ENCODE results near the gene HINT3. TPM values are rescaled to one million over a fixed set of nuclear protein-coding genes. Genes with fewer than 3 reads are reported as not detected.
A peak's percentile ranks its signal among the peaks of the same experiment; 100 is the strongest.

The HINT3 gene
- total RNA-seq, 1 experiment from 2014 or later: 12.7 TPM

DNA sequence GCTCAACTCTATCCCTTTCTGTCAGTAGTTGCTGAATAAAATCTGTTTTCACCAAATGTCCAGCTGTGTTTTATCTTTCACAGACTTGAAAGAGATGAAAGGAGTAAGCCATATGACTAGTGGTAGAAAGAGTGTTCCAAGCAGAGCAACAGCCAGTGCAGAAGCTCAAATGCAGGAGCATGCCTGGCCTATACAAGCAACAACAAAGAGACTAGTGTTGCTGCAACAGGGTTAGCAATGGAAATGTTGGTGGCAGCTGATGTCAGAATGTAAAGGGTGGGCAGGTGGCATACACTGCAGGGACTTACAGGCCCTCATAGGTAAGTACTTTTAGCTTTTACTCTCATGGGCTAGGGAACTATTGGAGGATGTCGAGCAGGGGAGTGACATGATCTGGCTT lies 5.2 kb upstream of the HINT3 start (continued):
- TF ChIP-seq, protein P1, sequence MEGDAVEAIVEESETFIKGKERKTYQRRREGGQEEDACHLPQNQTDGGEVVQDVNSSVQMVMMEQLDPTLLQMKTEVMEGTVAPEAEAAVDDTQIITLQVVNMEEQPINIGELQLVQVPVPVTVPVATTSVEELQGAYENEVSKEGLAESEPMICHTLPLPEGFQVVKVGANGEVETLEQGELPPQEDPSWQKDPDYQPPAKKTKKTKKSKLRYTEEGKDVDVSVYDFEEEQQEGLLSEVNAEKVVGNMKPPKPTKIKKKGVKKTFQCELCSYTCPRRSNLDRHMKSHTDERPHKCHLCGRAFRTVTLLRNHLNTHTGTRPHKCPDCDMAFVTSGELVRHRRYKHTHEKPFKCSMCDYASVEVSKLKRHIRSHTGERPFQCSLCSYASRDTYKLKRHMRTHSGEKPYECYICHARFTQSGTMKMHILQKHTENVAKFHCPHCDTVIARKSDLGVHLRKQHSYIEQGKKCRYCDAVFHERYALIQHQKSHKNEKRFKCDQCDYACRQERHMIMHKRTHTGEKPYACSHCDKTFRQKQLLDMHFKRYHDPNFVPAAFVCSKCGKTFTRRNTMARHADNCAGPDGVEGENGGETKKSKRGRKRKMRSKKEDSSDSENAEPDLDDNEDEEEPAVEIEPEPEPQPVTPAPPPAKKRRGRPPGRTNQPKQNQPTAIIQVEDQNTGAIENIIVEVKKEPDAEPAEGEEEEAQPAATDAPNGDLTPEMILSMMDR (IDR thresholded peaks at IDR 0.05 in 2 of 3, conservative IDR thresholded peaks at IDR 0.05 in 1 of 3; ENCODE audit: borderline replicate concordance in 1 of 3, insufficient read depth in 1 of 3, low read depth in 2 of 3, low read length in 2 of 3): no peak
- TF ChIP-seq, protein P2, sequence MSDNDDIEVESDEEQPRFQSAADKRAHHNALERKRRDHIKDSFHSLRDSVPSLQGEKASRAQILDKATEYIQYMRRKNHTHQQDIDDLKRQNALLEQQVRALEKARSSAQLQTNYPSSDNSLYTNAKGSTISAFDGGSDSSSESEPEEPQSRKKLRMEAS (IDR thresholded peaks at IDR 0.05): no peak
- TF ChIP-seq SRF (IDR thresholded peaks at IDR 0.05; ENCODE audit: low read depth): no peak
- TF ChIP-seq, protein P3, sequence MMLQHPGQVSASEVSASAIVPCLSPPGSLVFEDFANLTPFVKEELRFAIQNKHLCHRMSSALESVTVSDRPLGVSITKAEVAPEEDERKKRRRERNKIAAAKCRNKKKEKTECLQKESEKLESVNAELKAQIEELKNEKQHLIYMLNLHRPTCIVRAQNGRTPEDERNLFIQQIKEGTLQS (IDR thresholded peaks at IDR 0.05): no peak

- Histone ChIP-seq H2AFZ (ENCODE audit: low read depth, low read length, poor library complexity, severe bottlenecking) (no peak overlapping the region), H3K9me2 (ENCODE audit: insufficient read depth) (no peaks in the 10 kb centered on the region), H3K27ac (ENCODE audit: low read depth, low read length) (no peak overlapping the region), H3K4me2 (ENCODE audit: low read length) (no peak overlapping the region), H3K9me3 (ENCODE audit: control insufficient read depth in 1 of 2, insufficient read depth in 1 of 2, low read depth in 1 of 2, low read length in 2 of 2) (no peaks in the 10 kb centered on the region), H3K79me2 (ENCODE audit: insufficient read depth, low read length) (peaks cover 4% of the 10 kb centered on the region), H3K4me1 (ENCODE audit: control insufficient read depth in 1 of 2, insufficient read depth in 2 of 2, low read length in 2 of 2) (peaks cover 8 to 15% of the 10 kb centered on the region in 2 experiments; a peak in 3 of 4 replicates), H4K20me1 (ENCODE audit: insufficient read depth) (no peaks in the 10 kb centered on the region), H3K4me3 (replicated peaks in 1 of 2; ENCODE audit: low read depth in 1 of 2, low read length in 2 of 2) (no peak overlapping the region), H3K27me3 (ENCODE audit: insufficient read depth, low read length) (no peaks in the 10 kb centered on the region), H3K36me3 (ENCODE audit: control insufficient read depth in 1 of 2, insufficient read depth in 2 of 2, low read length in 2 of 2) (no peaks in the 10 kb centered on the region), H3K9ac (ENCODE audit: low read length) (no peak overlapping the region)
- BruUV-seq (replicated peaks): no TSS peak
- POLR2A ChIA-PET: no interaction called here
- 0 out of 2 replicates have a peak, but pooled peaks have one; percentile 23 for ATAC-seq
- intact Hi-C loops (cut with micrococcal nuclease): loop anchor here (1.0 kb wide), 1 partner anchor 95 kb away; no protein-coding TSS in a partner anchor
- CTCF ChIA-PET: interaction anchor here (1.2 to 1.9 kb wide), 4 partner anchors 12 to 163 kb away, joined by 3 to 10 read pairs (median 4); partner anchors contain the start of gene NCOA7
- RAD21 ChIA-PET (ENCODE audit: low non-redundant PET in 1 of 2, low total read pairs in 2 of 2, uncharacterized antibody in 2 of 2, unreplicated experiment in 2 of 2): no interaction called here
- no peak for TF ChIP-seq CEBPB (IDR thresholded peaks at IDR 0.05; ENCODE audit: low read depth)
- TF ChIP-seq RAD21 (IDR thresholded peaks at IDR 0.05; ENCODE audit: low read depth): peak; percentile 65
- no peak for TF ChIP-seq EZH2phosphoT487 (IDR thresholded peaks at IDR 0.05; ENCODE audit: borderline replicate concordance)
- TF ChIP-seq CBX3 (IDR thresholded peaks at IDR 0.05; ENCODE audit: low read depth): 0 out of 2 replicates have a peak, but pooled peaks have one; percentile 15
- TF ChIP-seq SIN3A (IDR thresholded peaks at IDR 0.05; ENCODE audit: low read depth): no peak
- no peak for TF ChIP-seq ZFX (IDR thresholded peaks at IDR 0.05)
- no peak for TF ChIP-seq YY1 (IDR thresholded peaks at IDR 0.05; ENCODE audit: extremely low read depth, insufficient replicate concordance, low read depth, low read length)
- TF ChIP-seq, protein P1 (IDR thresholded peaks at IDR 0.05 in 2 of 3, conservative IDR thresholded peaks at IDR 0.05 in 1 of 3; ENCODE audit: borderline replicate concordance in 1 of 3, insufficient read depth in 1 of 3, low read depth in 2 of 3, low read length in 2 of 3): peak; percentile 33 to 43 (median 38); a peak in 2 of 6 replicates
- no peak for DNase-seq (ENCODE audit: low read depth, low spot score)
These were observed 3.6 kb upstream of the HINT3 start for GRCh38 chr6:125952764-125953501.
